Activated CD8-positive, alpha-beta memory T cell treated with anti-CD3 and anti-CD28 coated beads, Interleukin-2, amount 10 ng/mL, durations not matched to agents 7 days and 5 days (primary cell): ENCODE measurements around the gene SORBS1. TPM values are rescaled to one million over a fixed set of nuclear protein-coding genes. Genes with fewer than 3 reads are reported as not detected.

Experiments used
- ATAC-seq: fragments of 150-1000 bp; cut with Tn5 transposase; one replicate; pipeline ENCODE4 v1.10.0; 2021; ENCODE audit warnings: moderate library complexity
- CTCF ChIA-PET: fragments of 350-600 bp; sonication (Branson Sonifier 250); formaldehyde crosslinking; loops from one replicate; lab custom pipeline; 2021; ENCODE audit warnings: antibody characterized with exemption; lab: Charles Lee
- DNase-seq: peaks from one replicate; pipeline ENCODE4 v3.0.0-alpha.2; 2020
- H3K27ac Mint-ChIP-seq: one replicate; pipeline ENCODE4 v1.8.0; 2021; ENCODE audit warnings: mild to moderate bottlenecking, mixed read lengths
- H3K27me3 Mint-ChIP-seq: one replicate; pipeline ENCODE4 v1.8.0; 2021; ENCODE audit warnings: mixed read lengths
- H3K36me3 Mint-ChIP-seq: one replicate; pipeline ENCODE4 v1.8.0; 2021; ENCODE audit warnings: mild to moderate bottlenecking, mixed read lengths
- H3K4me1 Mint-ChIP-seq: one replicate; pipeline ENCODE4 v1.8.0; 2021; ENCODE audit warnings: mixed read lengths
- H3K4me3 Mint-ChIP-seq: one replicate; pipeline ENCODE4 v1.8.0; 2021; ENCODE audit warnings: mild to moderate bottlenecking, moderate library complexity, mixed read lengths
- H3K9me3 Mint-ChIP-seq: one replicate; pipeline ENCODE4 v1.8.0; 2022; ENCODE audit warnings: low read depth, mixed read lengths
- total RNA-seq, 2 experiments: library from RNA; stranded (reverse); gene quantifications; one replicate each; pipeline ENCODE4 v1.2.3, GENCODE V29; 2021

The SORBS1 gene
- total RNA-seq, 2 experiments from 2014 or later = 0.47 to 0.89 TPM

DNA sequence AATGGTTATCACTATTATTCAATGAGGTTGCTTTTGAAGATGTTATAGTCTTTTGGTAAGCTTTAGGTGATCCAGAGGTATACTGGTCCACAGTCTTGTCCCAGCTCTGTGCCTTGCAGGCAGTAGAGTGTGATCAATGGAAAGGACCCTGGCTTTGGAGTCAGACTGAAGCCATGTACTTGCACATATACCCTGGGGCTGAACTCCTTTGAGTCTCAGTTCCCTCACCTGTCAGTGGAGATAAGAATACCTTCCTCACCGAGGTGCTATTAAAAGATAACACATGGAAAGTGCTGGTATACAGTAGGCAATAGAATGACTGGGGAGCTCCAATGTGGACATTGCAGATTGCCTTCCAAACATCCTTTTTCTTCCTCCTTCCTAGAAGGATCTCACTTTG, 254.3 kb downstream of the SORBS1 start:
- Mint-ChIP-seq H3K4me3 (no peak overlapping the region), H3K9me3 (no peaks in the 10 kb centered on the region), H3K36me3 (no peaks in the 10 kb centered on the region), H3K27ac (no peak overlapping the region), H3K4me1 (peaks cover 23% of the 10 kb centered on the region), H3K27me3 (peaks cover 25% of the 10 kb centered on the region)
- ATAC-seq = no peak
- CTCF ChIA-PET = interaction anchor here (0.9 kb wide), 1 partner anchor 63 kb away, joined by 3 read pairs; no protein-coding TSS in a partner anchor
- no peak for DNase-seq

DNA sequence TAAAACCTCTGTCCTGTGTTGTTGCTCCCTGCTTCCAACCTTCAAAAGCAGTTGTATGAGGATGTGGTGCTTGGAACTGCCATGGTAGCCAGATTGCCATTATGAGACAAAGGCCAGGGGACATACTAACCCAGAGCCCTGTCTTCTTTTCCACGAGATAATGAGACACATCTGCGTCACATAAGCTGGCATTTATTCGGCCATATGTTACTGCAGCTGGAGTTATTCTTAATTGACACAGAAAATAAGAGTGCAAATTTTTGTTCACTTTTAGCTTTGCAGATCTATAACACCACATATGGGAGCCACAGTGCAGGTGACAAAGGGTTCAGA, 254.9 kb downstream of the SORBS1 start:
- ATAC-seq (no peak), DNase-seq (no peak)
- Mint-ChIP-seq H3K36me3 (no peaks in the 10 kb centered on the region), H3K9me3 (no peaks in the 10 kb centered on the region), H3K4me3 (no peak overlapping the region), H3K27ac (no peak overlapping the region), H3K4me1 (peaks cover 23% of the 10 kb centered on the region), H3K27me3 (peaks cover 22% of the 10 kb centered on the region)
- CTCF ChIA-PET = no interaction called here

DNA sequence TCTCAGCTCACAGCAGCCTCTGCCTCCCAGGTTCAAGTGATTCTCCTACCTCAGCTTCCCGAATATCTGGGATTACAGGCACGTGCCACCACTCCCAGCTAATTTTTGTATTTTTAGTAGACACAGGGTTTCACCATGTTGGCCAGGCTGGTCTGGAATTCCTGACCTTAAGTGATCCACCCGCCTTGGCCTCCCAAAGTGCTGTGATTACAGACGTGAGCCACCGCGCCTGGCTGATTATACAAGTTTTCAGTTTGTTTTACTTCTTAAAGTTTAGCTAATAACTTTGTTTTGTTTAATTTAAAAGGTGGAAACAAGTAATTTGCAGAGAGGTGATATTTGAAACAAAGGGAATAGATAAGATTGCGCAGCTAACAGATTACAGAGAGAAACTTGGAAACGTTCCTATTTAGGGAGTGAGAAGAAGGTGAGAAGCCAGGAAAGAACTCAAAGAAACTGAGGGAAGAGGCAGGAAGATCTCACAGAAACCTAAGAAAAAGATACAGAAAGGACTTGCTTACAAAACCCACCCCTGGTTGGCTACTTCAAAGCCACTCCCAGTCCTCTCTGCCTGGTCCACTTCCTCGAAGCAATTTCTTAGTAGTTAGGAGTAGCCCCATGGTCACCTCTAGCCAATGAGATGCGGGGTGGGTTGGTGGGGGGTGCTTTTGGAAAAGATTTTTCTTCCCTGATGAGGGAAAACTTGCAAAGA, 255.4 kb downstream of the SORBS1 start:
- Mint-ChIP-seq H3K27me3 (peaks cover 22% of the 10 kb centered on the region), H3K36me3 (no peaks in the 10 kb centered on the region), H3K4me3 (no peak overlapping the region), H3K9me3 (no peaks in the 10 kb centered on the region), H3K4me1 (peaks cover 23% of the 10 kb centered on the region), H3K27ac (no peak overlapping the region)
- no peak for ATAC-seq
- CTCF ChIA-PET = no interaction called here
- no peak for DNase-seq

DNA sequence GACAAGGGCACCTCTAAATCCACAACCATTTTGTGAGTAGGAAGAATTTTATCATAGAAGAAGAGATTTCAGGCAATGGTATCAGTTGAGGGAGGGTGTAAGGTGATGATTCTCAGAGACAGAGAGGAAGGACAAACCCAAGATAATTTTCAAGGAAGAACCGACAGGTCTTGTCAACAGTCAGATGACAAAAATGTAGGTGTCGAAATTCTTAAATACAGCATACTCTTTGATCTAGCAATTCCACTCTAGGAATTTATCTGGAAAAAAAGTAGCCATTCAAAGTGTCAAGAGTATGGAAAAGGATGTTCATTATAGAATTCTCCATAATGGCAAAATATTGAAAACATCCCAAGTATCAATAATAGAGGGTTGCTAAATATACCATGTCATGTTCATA, 256.2 kb downstream of the SORBS1 start:
- ATAC-seq = no peak
- no peak for DNase-seq
- peaks cover 18% of the 10 kb centered on the region for H3K4me1 Mint-ChIP-seq
- CTCF ChIA-PET = no interaction called here
- H3K9me3 Mint-ChIP-seq = no peaks in the 10 kb centered on the region
- no peaks in the 10 kb centered on the region for H3K36me3 Mint-ChIP-seq
- peaks cover 19% of the 10 kb centered on the region for H3K27me3 Mint-ChIP-seq
- no peak overlapping the region for H3K27ac Mint-ChIP-seq
- H3K4me3 Mint-ChIP-seq = no peak overlapping the region

DNA sequence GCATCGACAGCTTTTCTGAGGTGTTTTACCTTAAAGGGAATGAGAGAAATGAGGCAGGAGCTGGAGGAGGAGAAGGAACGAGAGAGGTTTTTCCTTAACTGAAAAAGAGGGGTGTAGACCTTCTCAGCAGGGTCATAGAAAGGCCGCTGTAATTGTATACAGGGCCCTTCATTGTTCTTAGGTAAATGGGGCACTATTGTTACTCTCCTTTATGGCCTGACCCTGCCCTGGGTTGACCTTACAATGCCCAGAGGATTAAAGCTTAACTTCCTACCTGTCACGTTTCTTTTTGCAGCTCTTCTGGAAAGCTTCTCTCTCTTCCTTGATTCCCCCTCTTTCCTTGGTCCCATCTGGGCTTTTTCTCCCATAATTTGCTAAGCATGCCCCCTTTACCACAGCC, 256.7 kb downstream of the SORBS1 start:
- H3K4me1 Mint-ChIP-seq = peaks cover 13% of the 10 kb centered on the region
- H3K27ac Mint-ChIP-seq = no peak overlapping the region
- ATAC-seq (no peak), DNase-seq (no peak)
- no peaks in the 10 kb centered on the region for H3K36me3 Mint-ChIP-seq
- peaks cover 19% of the 10 kb centered on the region for H3K27me3 Mint-ChIP-seq
- H3K9me3 Mint-ChIP-seq = no peaks in the 10 kb centered on the region
- no peak overlapping the region for H3K4me3 Mint-ChIP-seq
- CTCF ChIA-PET = interaction anchor here (0.7 to 1.6 kb wide), 2 partner anchors 59 to 61 kb away, joined by 3 to 4 read pairs; no protein-coding TSS in a partner anchor

DNA sequence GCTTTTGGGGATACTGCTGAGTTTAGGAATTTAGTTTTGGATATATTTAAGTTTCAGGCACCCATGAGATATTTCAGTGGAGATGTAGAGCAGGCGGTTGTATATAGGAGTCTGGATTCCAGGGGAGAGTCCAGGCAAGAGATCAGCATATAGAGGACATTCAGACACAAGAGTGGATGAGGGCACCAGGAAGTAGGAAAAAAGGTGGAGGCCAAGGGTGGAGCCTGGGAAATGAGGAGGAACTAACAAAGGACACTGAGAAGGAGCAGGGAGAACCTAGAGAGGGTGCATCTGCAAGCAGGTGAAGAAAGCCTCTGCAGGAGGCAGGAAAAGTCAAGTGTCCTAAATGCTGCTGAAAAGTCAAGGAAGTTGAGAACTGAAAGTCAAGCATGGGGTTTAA, 257.2 kb downstream of the SORBS1 start:
- DNase-seq (no peak), ATAC-seq (no peak)
- peaks cover 8% of the 10 kb centered on the region for H3K4me1 Mint-ChIP-seq
- H3K9me3 Mint-ChIP-seq = no peaks in the 10 kb centered on the region
- no peak overlapping the region for H3K4me3 Mint-ChIP-seq
- no peaks in the 10 kb centered on the region for H3K36me3 Mint-ChIP-seq
- H3K27me3 Mint-ChIP-seq = peaks cover 19% of the 10 kb centered on the region
- CTCF ChIA-PET = interaction anchor here (0.7 to 1.6 kb wide), 2 partner anchors 59 to 61 kb away, joined by 3 to 4 read pairs; no protein-coding TSS in a partner anchor
- no peak overlapping the region for H3K27ac Mint-ChIP-seq

DNA sequence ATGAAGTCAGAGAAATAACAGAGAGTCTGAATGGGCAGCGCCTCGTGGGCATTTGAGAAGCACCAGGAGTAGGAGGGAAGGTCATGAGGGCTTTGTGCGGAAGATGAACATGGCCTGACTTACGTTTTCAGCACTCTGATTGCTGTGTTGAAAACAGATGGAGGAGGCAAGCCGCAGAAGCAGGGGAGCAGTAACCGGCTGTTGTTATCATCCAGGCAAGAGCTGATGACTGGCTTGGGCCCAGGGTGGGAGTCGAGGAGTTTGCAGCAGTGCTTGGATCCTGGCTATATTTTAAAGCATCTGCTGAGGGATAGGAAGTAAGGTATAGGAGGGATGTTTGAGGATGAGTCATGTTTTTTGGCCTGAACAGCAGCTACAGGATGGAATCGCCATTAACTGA, 257.6 kb downstream of the SORBS1 start:
- H3K4me1 Mint-ChIP-seq = peaks cover 4% of the 10 kb centered on the region
- H3K9me3 Mint-ChIP-seq = no peaks in the 10 kb centered on the region
- no peak for DNase-seq
- CTCF ChIA-PET = interaction anchor here (0.7 to 1.6 kb wide), 2 partner anchors 60 to 62 kb away, joined by 3 to 4 read pairs; no protein-coding TSS in a partner anchor
- no peak overlapping the region for H3K4me3 Mint-ChIP-seq
- ATAC-seq = no peak
- H3K36me3 Mint-ChIP-seq = no peaks in the 10 kb centered on the region
- peaks cover 17% of the 10 kb centered on the region for H3K27me3 Mint-ChIP-seq
- no peak overlapping the region for H3K27ac Mint-ChIP-seq

DNA sequence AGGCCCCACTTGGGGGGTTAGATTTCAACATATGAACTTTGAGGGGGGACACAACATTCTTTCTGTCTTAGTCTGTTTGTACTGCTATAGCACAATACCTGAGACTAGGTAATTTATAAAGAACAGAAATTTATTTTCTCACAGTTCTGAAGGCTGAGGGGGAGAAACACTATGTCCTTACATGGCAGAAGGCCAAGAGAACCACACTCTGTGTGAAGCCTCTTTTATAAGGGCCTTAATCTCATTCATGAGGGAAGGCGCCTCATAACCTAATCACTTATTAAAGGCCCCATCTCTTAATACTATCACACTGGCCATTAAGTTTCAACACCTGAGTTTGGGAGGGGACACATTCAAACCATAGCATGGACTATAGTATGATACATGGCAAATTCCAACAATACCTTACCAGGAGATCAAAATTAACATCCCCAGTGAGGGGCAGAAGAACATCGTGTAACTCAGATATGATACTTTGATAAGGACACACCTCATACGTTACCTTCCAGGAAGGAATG, 261.1 kb downstream of the SORBS1 start:
- H3K4me3 Mint-ChIP-seq = no peak overlapping the region
- CTCF ChIA-PET = interaction anchor here (1.4 kb wide), 1 partner anchor 19 kb away, joined by 3 read pairs; no protein-coding TSS in a partner anchor
- no peak for DNase-seq
- H3K27me3 Mint-ChIP-seq = peaks cover 3% of the 10 kb centered on the region
- H3K4me1 Mint-ChIP-seq = peaks cover 18% of the 10 kb centered on the region
- ATAC-seq = no peak
- no peaks in the 10 kb centered on the region for H3K9me3 Mint-ChIP-seq
- no peaks in the 10 kb centered on the region for H3K36me3 Mint-ChIP-seq
- no peak overlapping the region for H3K27ac Mint-ChIP-seq

DNA sequence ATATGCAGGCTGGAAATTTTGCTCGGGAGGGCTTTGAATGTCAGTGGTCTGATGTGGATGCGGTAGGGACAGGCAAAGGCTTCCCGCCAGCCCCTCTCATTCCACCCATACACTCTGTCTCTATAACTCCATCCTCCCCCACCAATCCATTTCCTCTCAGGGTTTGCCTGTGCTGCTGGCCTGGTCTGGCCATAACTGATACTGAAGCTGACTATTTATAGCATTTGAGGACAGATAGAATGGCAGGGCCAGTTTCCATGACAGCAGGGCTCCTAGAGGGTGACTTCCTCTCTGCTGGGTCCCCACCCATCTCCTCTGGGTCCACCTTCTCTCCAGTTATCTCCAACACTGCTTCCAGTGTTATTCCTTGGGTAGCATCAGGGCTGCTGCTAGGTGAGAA, 263.8 kb downstream of the SORBS1 start:
- CTCF ChIA-PET = interaction anchor here (1.1 to 1.2 kb wide), 3 partner anchors 11 to 54 kb away, joined by 3 read pairs; no protein-coding TSS in a partner anchor
- Mint-ChIP-seq H3K4me1 (peaks cover 34% of the 10 kb centered on the region), H3K4me3 (no peak overlapping the region), H3K9me3 (no peaks in the 10 kb centered on the region), H3K36me3 (no peaks in the 10 kb centered on the region), H3K27me3 (peaks cover 14% of the 10 kb centered on the region), H3K27ac (no peak overlapping the region)
- DNase-seq (no peak), ATAC-seq (no peak)

DNA sequence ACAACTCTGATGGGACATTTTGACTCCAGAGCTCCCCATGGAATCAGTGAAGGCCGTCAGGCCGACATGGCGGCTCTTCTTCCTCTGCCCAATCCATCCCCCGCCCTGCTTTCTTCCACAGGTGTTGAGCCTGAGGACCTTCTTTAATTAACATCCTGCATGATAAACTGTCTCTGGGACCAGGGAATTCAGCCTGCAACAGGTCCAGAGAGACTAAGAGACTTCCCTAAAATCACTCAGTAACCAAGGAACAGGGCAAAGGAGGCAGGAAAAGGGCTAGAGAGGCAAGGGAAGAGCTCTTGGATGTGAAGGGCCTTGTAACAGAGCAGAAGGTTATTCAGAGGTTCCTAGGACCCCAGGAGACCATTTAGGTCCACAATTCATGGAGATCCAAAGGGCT, 264.4 kb downstream of the SORBS1 start:
- ATAC-seq = no peak
- Mint-ChIP-seq H3K36me3 (no peaks in the 10 kb centered on the region), H3K4me1 (peaks cover 37% of the 10 kb centered on the region), H3K27me3 (peaks cover 20% of the 10 kb centered on the region), H3K9me3 (no peaks in the 10 kb centered on the region), H3K27ac (no peak overlapping the region), H3K4me3 (no peak overlapping the region)
- no peak for DNase-seq
- CTCF ChIA-PET = interaction anchor here (0.6 kb wide), 1 partner anchor 95 kb away, joined by 3 read pairs; no protein-coding TSS in a partner anchor

DNA sequence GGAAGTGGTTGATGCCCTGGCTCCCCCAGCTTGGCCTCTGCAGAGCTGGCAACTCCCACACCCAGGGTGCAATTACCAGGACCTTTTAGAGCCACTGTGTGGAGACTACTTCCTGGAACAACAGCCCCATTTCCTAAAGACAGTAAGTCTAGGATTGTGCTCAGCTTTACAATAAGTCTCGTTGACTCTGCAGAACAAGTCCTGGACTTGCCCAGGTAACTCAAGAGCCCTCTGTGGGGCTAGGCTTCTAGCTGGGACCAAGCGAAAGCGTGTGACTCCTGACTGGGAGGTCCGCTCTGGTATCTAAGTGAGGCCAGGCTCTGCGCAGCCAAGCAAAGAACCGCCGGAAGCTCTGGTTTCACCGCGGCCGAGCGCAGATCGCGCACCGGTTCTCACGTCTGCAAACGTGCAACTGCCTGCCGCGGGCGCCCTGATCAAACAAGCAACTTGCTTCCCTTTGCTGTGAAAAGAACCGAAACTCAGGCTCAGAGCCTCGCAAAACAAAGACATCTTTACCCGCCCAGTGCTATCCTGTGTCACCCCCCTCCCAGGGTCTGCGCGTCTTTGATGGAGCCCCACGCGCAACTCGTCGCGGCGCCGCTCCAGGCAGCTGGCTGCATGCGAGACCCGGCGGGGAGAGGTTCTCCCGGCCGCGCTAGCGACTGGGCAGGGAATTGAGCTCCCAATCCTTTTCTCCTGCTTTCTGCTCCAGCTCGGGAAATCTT, 266.0 kb downstream of the SORBS1 start:
- peak; percentile 81 for ATAC-seq
- peaks cover 28% of the 10 kb centered on the region for H3K27me3 Mint-ChIP-seq
- CTCF ChIA-PET = interaction anchor here (0.7 to 3.3 kb wide), 9 partner anchors 13 to 1345 kb away, joined by 3 to 29 read pairs (median 3); no protein-coding TSS in a partner anchor

DNA sequence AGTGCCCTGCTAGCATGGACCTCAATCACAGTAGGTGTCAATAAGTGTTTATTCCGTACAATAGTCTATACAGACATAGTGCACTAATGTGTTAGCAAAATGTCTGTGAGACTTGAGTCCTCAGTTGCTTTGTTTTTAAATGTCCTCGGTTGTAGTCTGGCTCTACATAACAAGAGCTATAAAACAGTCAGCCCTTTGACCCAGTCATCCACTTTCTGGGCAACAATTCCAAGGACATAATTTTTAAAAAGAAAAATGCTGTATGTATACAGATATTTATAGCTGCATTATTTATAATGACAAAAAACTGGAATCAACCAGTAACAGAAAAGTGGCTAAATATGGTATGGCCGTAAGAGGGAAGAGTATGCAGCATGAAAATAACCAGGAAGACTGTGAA, 267.5 kb downstream of the SORBS1 start:
- H3K9me3 Mint-ChIP-seq = no peaks in the 10 kb centered on the region
- H3K4me3 Mint-ChIP-seq = no peak overlapping the region
- no peaks in the 10 kb centered on the region for H3K36me3 Mint-ChIP-seq
- no peak overlapping the region for H3K27ac Mint-ChIP-seq
- no peak for DNase-seq
- peaks cover 40% of the 10 kb centered on the region for H3K27me3 Mint-ChIP-seq
- CTCF ChIA-PET = interaction anchor here (0.9 to 3.3 kb wide), 2 partner anchors 47 to 51 kb away, joined by 4 to 29 read pairs; no protein-coding TSS in a partner anchor
- H3K4me1 Mint-ChIP-seq = peaks cover 51% of the 10 kb centered on the region
- ATAC-seq = no peak

More for the DNA sequence above, 266.0 kb downstream of the SORBS1 start:
- peak; percentile 86 for DNase-seq
- Mint-ChIP-seq H3K9me3 (no peaks in the 10 kb centered on the region), H3K36me3 (no peaks in the 10 kb centered on the region), H3K4me1 (peaks cover 44% of the 10 kb centered on the region), H3K4me3 (peak overlapping the region; percentile 68), H3K27ac (peak overlapping the region; percentile 92)

DNA sequence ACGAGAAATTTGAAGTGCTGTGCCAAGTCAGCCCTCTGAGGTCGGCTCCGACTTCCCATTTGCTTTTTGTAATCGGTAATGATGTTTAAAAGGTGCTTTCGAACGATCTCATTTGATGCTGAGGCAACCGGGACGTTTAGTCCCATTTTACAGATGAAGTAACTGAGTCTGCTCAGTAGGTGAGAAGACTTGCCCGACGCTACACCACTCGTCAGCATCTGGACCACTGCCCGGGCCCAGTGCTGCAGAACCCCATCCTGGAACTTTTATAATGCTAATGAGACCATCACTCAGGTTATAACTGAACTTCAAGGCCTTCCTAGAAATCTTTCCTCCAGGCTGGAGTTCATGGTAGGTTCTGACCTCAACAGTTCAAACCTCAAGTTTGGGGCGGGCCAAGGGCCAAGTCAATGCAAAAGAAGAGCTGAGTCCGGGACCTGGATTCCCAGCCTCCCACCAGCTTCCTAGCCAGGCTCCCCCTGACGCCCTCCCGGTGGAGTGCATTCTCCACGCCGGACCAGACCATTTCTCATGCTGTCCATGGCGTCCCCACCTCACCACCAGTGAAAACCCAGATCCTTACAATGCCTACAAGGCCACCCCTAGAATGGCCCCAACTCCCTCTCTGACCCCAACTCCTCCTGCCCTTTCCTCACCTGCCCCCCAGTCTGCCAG, 269.7 kb downstream of the SORBS1 start:
- no peaks in the 10 kb centered on the region for H3K36me3 Mint-ChIP-seq
- H3K4me1 Mint-ChIP-seq = peaks cover 41% of the 10 kb centered on the region
- peak overlapping the region; percentile 42 for H3K27ac Mint-ChIP-seq
- DNase-seq (no peak), ATAC-seq (no peak)
- H3K27me3 Mint-ChIP-seq = peaks cover 57% of the 10 kb centered on the region
- CTCF ChIA-PET = no interaction called here
- H3K9me3 Mint-ChIP-seq = no peaks in the 10 kb centered on the region
- H3K4me3 Mint-ChIP-seq = peak overlapping the region; percentile 62
